ENCODE measurements around the gene GHITM. TPM values are rescaled to one million over a fixed set of nuclear protein-coding genes. Genes with fewer than 3 reads are reported as not detected.
A peak's percentile ranks its signal among the peaks of the same experiment; 100 is the strongest.

Gene GHITM
- total RNA-seq, 1 experiment from 2014 or later: 272 TPM

DNA sequence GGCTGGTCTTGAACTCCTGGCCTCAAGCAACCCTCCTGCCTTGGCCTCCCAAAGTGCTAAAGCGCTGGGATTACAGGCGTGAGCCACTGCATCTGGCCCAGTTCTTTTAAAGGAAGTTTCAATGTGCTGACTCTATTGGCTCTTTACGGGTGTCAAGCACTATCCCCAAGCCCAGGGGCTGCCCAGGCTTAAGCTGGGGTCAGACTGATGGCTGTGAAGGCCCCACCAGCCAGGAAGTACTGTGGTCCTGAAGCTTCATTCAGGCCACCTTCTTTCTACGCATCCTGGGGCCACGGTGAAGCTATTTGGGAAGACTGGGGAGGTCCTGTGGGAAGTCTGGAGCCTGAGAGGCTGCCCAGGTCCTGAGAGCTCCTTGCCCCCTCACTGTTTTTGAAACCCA is 42.3 kb downstream of the GHITM start:
- Mint-ChIP-seq H3K4me1 (ENCODE audit: insufficient read depth, unreplicated experiment) (peaks cover 6% of the 10 kb centered on the region), H3K27me3 (ENCODE audit: insufficient read depth, unreplicated experiment) (no peaks in the 10 kb centered on the region), H3K27ac (ENCODE audit: low read depth, unreplicated experiment) (no peak overlapping the region), H3K9me3 (ENCODE audit: unreplicated experiment) (no peaks in the 10 kb centered on the region), H3K4me3 (ENCODE audit: unreplicated experiment) (no peak overlapping the region), H3K36me3 (ENCODE audit: insufficient read depth, unreplicated experiment) (no peaks in the 10 kb centered on the region)
- intact Hi-C loops (cut with micrococcal nuclease): no loop called here
- no peak for DNase-seq (ENCODE audit: unreplicated experiment)
- ChIA-PET POLR2A (no interaction called here), CTCF (interaction anchor here (0.7 to 1.5 kb wide), 5 partner anchors 10 to 83 kb away, joined by 3 to 13 read pairs (median 4); no protein-coding TSS in a partner anchor)
- BruUV-seq (replicated peaks): no TSS peak
- TF ChIP-seq, protein P1, sequence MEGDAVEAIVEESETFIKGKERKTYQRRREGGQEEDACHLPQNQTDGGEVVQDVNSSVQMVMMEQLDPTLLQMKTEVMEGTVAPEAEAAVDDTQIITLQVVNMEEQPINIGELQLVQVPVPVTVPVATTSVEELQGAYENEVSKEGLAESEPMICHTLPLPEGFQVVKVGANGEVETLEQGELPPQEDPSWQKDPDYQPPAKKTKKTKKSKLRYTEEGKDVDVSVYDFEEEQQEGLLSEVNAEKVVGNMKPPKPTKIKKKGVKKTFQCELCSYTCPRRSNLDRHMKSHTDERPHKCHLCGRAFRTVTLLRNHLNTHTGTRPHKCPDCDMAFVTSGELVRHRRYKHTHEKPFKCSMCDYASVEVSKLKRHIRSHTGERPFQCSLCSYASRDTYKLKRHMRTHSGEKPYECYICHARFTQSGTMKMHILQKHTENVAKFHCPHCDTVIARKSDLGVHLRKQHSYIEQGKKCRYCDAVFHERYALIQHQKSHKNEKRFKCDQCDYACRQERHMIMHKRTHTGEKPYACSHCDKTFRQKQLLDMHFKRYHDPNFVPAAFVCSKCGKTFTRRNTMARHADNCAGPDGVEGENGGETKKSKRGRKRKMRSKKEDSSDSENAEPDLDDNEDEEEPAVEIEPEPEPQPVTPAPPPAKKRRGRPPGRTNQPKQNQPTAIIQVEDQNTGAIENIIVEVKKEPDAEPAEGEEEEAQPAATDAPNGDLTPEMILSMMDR (IDR thresholded peaks at IDR 0.05; ENCODE audit: unreplicated experiment): no peak

DNA sequence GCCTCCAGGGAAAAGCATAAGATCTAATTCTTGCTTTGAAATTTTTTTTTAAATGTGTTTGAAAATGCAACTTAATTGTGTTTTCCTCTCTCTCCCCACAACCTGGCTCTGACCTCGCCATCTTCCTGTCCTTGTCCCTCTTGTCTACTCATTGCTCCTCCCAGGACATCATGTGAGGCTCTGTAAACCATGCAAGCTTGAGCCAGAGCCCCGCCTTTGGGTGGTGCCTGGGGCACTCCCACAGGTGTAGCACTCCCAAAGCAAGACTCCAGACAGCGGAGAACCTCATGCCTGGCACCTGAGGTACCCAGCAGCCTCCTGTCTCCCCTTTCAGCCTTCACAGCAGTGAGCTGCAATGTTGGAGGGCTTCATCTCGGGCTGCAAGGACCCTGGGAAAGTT is 45.2 kb downstream of the GHITM start:
- Mint-ChIP-seq H3K27ac (ENCODE audit: low read depth, unreplicated experiment) (no peak overlapping the region), H3K4me1 (ENCODE audit: insufficient read depth, unreplicated experiment) (peaks cover 6% of the 10 kb centered on the region), H3K9me3 (ENCODE audit: unreplicated experiment) (no peaks in the 10 kb centered on the region), H3K4me3 (ENCODE audit: unreplicated experiment) (no peak overlapping the region), H3K36me3 (ENCODE audit: insufficient read depth, unreplicated experiment) (no peaks in the 10 kb centered on the region), H3K27me3 (ENCODE audit: insufficient read depth, unreplicated experiment) (no peaks in the 10 kb centered on the region)
- DNase-seq (ENCODE audit: unreplicated experiment): peak; percentile 27
- TF ChIP-seq, protein P1 (IDR thresholded peaks at IDR 0.05; ENCODE audit: unreplicated experiment): no peak
- intact Hi-C loops (cut with micrococcal nuclease): no loop called here
- ChIA-PET POLR2A (interaction anchor here (1.0 kb wide), 1 partner anchor 45 kb away, joined by 3 read pairs; the partner anchor contains the start of gene GHITM), CTCF (interaction anchor here (1.5 to 1.9 kb wide), 4 partner anchors 19 to 37 kb away, joined by 3 to 8 read pairs (median 4); no protein-coding TSS in a partner anchor)
- BruUV-seq (replicated peaks): no TSS peak

DNA sequence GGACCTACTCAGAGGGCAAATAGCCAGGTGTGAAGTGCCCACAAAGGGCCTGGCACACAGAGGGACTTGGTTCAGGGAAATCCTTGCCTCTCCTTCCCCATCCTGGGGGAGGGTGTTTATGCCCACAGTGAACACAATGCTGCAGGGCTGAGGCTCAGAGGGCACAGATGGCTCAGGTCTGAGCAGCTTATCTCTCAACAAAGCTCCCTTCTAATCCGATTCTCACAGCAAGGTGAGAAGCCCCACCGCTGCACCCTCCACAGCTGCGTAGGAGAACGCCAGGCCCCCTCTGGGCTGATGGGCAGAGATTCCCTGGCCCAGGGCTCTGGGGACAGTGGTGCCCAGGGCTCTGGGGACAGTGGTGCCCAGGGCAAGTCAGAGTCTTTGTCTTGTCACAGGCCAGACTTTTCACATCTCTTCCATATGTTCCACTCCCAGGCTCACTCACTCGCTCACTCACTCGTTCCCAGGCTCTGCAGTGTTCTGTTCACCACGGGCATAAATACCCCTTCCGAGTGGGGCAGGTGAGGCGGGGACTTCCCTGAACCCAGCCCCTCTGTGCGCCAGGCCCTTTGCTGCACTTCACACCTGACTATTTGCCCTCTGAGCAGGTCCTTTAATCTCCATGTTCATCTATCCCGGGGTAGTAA is 46.3 kb downstream of the GHITM start:
- Mint-ChIP-seq H3K27ac (ENCODE audit: low read depth, unreplicated experiment) (no peak overlapping the region), H3K4me1 (ENCODE audit: insufficient read depth, unreplicated experiment) (peaks cover 6% of the 10 kb centered on the region), H3K9me3 (ENCODE audit: unreplicated experiment) (no peaks in the 10 kb centered on the region), H3K4me3 (ENCODE audit: unreplicated experiment) (no peak overlapping the region), H3K27me3 (ENCODE audit: insufficient read depth, unreplicated experiment) (no peaks in the 10 kb centered on the region), H3K36me3 (ENCODE audit: insufficient read depth, unreplicated experiment) (no peaks in the 10 kb centered on the region)
- intact Hi-C loops (cut with micrococcal nuclease): no loop called here
- ChIA-PET CTCF (interaction anchor here (0.9 to 1.9 kb wide), 5 partner anchors 18 to 38 kb away, joined by 3 to 8 read pairs (median 4); no protein-coding TSS in a partner anchor), POLR2A (interaction anchor here (1.0 kb wide), 1 partner anchor 46 kb away, joined by 3 read pairs; the partner anchor contains the start of gene GHITM)
- DNase-seq (ENCODE audit: unreplicated experiment): no peak
- BruUV-seq (replicated peaks): no TSS peak
- TF ChIP-seq, protein P1 (IDR thresholded peaks at IDR 0.05; ENCODE audit: unreplicated experiment): no peak

DNA sequence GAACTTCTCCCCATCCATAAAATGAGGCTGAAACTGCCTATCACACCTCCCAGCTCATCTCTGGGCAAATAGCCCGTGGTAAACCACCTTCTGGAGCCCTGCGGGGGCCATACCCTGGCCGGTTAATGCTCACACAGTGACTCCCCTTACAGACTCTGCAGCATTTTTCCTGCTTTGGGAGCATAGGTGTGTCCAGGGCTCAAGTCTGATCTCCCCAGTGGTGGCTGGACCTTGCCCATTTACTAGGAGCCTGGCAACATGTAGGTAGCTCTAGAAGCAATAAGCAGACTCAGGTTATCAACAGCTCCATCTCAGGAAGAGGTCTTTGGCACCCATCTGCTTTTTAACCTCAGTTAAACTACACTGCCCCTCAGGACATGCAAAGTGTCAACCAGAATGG is 49.5 kb downstream of the GHITM start:
- Mint-ChIP-seq H3K9me3 (ENCODE audit: unreplicated experiment) (no peaks in the 10 kb centered on the region), H3K4me1 (ENCODE audit: insufficient read depth, unreplicated experiment) (peaks cover 13% of the 10 kb centered on the region), H3K4me3 (ENCODE audit: unreplicated experiment) (no peak overlapping the region), H3K27me3 (ENCODE audit: insufficient read depth, unreplicated experiment) (no peaks in the 10 kb centered on the region), H3K27ac (ENCODE audit: low read depth, unreplicated experiment) (no peak overlapping the region), H3K36me3 (ENCODE audit: insufficient read depth, unreplicated experiment) (no peaks in the 10 kb centered on the region)
- no TSS peak for BruUV-seq (replicated peaks)
- ChIA-PET CTCF (no interaction called here), POLR2A (no interaction called here)
- TF ChIP-seq, protein P1 (IDR thresholded peaks at IDR 0.05; ENCODE audit: unreplicated experiment): no peak
- no peak for DNase-seq (ENCODE audit: unreplicated experiment)
- intact Hi-C loops (cut with micrococcal nuclease): no loop called here
